Endothelial cell of umbilical vein (primary cell): Measurements from ENCODE around the gene LIPH. TPM values are rescaled to one million over a fixed set of nuclear protein-coding genes. Genes with fewer than 3 reads are reported as not detected.

Source experiments
- BruUV-seq: library from RNA; stranded (reverse); fragments of 400-500 nt; replicated peaks from 2 replicates; lab custom pipeline; 2021; lab: Mats Ljungman, UMichigan
- CTCF ChIA-PET: fragments of 300-600, 350-600 bp; sonication (Branson Sonifier 250); formaldehyde crosslinking; loops from one replicate; lab custom pipeline; 2021; ENCODE audit warnings: antibody characterized with exemption, inconsistent platforms; lab: Charles Lee
- POLR2A ChIA-PET: fragments of 300-600, 350-600 bp; sonication (Branson Sonifier 250); formaldehyde crosslinking; loops from one replicate; lab custom pipeline; 2021; ENCODE audit warnings: antibody characterized with exemption, inconsistent platforms; lab: Charles Lee
- DNase-seq: peaks from one replicate; pipeline ENCODE4 v3.0.0-alpha.2; 2011; ENCODE audit warnings: low read depth, low spot score
- FAIRE-seq: peaks from 2 replicates; lab custom pipeline; 2011; peaks lifted over from hg19 to GRCh38; lab: Jason Lieb, UNC
- H2AFZ ChIP-seq: 2 replicates; pipeline ENCODE4 v1.6.0; 2012; ENCODE audit warnings: low read depth, low read length, control low read depth, inconsistent platforms
- H3K27ac ChIP-seq: 2 replicates; pipeline ENCODE4 v1.5.1; 2011; ENCODE audit warnings: low read depth, mild to moderate bottlenecking, control low read depth, low read length, moderate library complexity; ENCODE audit not compliant: insufficient read depth
- H3K27me3 ChIP-seq, 2 experiments: 2 replicates each; pipeline versions ENCODE4 v1.6.0 to v1.6.1; 2011; ENCODE audit warnings: low read length in 2 of 2, mixed read lengths in 1 of 2; ENCODE audit not compliant: control insufficient read depth in 2 of 2, insufficient read depth in 2 of 2
- H3K36me3 ChIP-seq, 2 experiments: 2 replicates in 1 of 2; 3 replicates in 1 of 2; pipeline ENCODE4 v1.5.1; 2011; ENCODE audit warnings: low read length in 2 of 2, mild to moderate bottlenecking in 1 of 2, moderate library complexity in 1 of 2; ENCODE audit not compliant: control insufficient read depth in 2 of 2, insufficient read depth in 2 of 2; ENCODE audit errors: extremely low read depth in 1 of 2
- H3K4me1 ChIP-seq: 3 replicates; pipeline ENCODE4 v1.5.1; 2011; ENCODE audit warnings: mild to moderate bottlenecking, low read length; ENCODE audit not compliant: control insufficient read depth, insufficient read depth; ENCODE audit errors: extremely low read depth
- H3K4me2 ChIP-seq: 2 replicates; pipeline ENCODE4 v1.6.1; 2011; ENCODE audit warnings: low read length, control low read depth, mixed read lengths; ENCODE audit not compliant: insufficient read depth
- H3K4me3 ChIP-seq, 3 experiments: fragments of 200-600 bp in 1 of 3; sonication (generic), shearing (Covaris generic) in 1 of 3; replicated peaks in 1 of 3; 2 replicates each; pipeline ENCODE4 v1.5.1; 2011 to 2016; ENCODE audit warnings: control low read depth in 3 of 3, low read length in 3 of 3, mild to moderate bottlenecking in 2 of 3, inconsistent platforms in 1 of 3, low read depth in 1 of 3, moderate library complexity in 1 of 3; ENCODE audit not compliant: insufficient read depth in 1 of 3
- H3K79me2 ChIP-seq: 2 replicates; pipeline ENCODE4 v1.6.0; 2012; ENCODE audit warnings: low read length, inconsistent platforms; ENCODE audit not compliant: control insufficient read depth, insufficient read depth
- H3K9ac ChIP-seq: replicated peaks from 2 replicates; pipeline ENCODE3; 2011; ENCODE audit warnings: low read length, control low read depth; ENCODE audit not compliant: insufficient read depth; ENCODE audit errors: extremely low read depth
- H3K9me1 ChIP-seq: replicated peaks from 3 replicates; pipeline ENCODE4 v1.6.0; 2011; ENCODE audit warnings: mild to moderate bottlenecking, low read length; ENCODE audit not compliant: control insufficient read depth, insufficient read depth; ENCODE audit errors: extremely low read depth
- H3K9me3 ChIP-seq: replicated peaks from 2 replicates; pipeline ENCODE4 v1.5.1; 2012; ENCODE audit warnings: low read length, inconsistent platforms; ENCODE audit not compliant: control insufficient read depth, insufficient read depth
- H4K20me1 ChIP-seq: replicated peaks from 2 replicates; pipeline ENCODE3; 2011; ENCODE audit warnings: mild to moderate bottlenecking, low read length; ENCODE audit not compliant: control insufficient read depth, insufficient read depth; ENCODE audit errors: extremely low read depth
- EZH2 ChIP-seq: IDR thresholded peaks from 2 replicates; pipeline ENCODE4 v1.6.1; 2012; ENCODE audit warnings: borderline replicate concordance, low read depth, mild to moderate bottlenecking, moderate library complexity, low read length, inconsistent platforms; ENCODE audit not compliant: severe bottlenecking
- FOS ChIP-seq: IDR thresholded peaks from 2 replicates; pipeline ENCODE4 v1.6.1; 2011; ENCODE audit warnings: mild to moderate bottlenecking, low read length, moderate library complexity, borderline replicate concordance; ENCODE audit not compliant: insufficient read depth
- GATA2 ChIP-seq: IDR thresholded peaks from 2 replicates; pipeline ENCODE4 v1.7.0; 2011; ENCODE audit warnings: low read depth, mild to moderate bottlenecking, moderate library complexity, mixed read lengths, low read length; ENCODE audit not compliant: insufficient read length, insufficient read depth
- JUN ChIP-seq: IDR thresholded peaks from 2 replicates; pipeline ENCODE4 v1.6.1; 2011; ENCODE audit warnings: borderline replicate concordance, low read depth; ENCODE audit not compliant: insufficient read length, insufficient read depth
- MYC ChIP-seq: IDR thresholded peaks from one replicate; pipeline ENCODE4 v1.6.1; 2011; ENCODE audit warnings: mild to moderate bottlenecking, low read depth, low read length
- POLR2A ChIP-seq: IDR thresholded peaks from 2 replicates; pipeline ENCODE4 v1.6.1; 2012; ENCODE audit warnings: low read depth, mild to moderate bottlenecking, control low read depth, low read length
- POLR2AphosphoS5 ChIP-seq: IDR thresholded peaks from 2 replicates; pipeline ENCODE4 v1.6.1; 2012; ENCODE audit warnings: low read depth, mild to moderate bottlenecking, control low read depth, low read length, moderate library complexity; ENCODE audit not compliant: insufficient read depth
- dilution Hi-C: fragments of 300-500 bp; cut with MboI; formaldehyde crosslinking; loops from one replicate; pipeline ENCODE4 v1.15.0; 2019; ENCODE audit warnings: low sequenced_read_pairs; ENCODE audit not compliant: extremely low pct_ligation_motif_present
- intact Hi-C: fragments of 100-400 bp; cut with micrococcal nuclease; formaldehyde crosslinking; loops from one replicate; pipeline ENCODE4 v1.10.0; 2022
- polyA plus RNA-seq, 4 experiments: library from polyadenylated mRNA; depleted of rRNA in 3 of 4; stranded (reverse) in 3 of 4; unstranded in 1 of 4; fragments of >200 nt; gene quantifications; 2 replicates each; pipeline versions ENCODE4 v1.2.1 to v1.2.3, GENCODE V29; 2011 to 2012; ENCODE audit warnings: missing spikeins in 1 of 4
- total RNA-seq: library from RNA; stranded (reverse); gene quantifications from 2 replicates; pipeline ENCODE4 v1.2.3, GENCODE V29; 2021
- TF ChIP-seq, protein P1 (sequence below), 2 donors: IDR thresholded peaks; 1 replicate in 1 of 2; 2 replicates in 1 of 2; pipeline ENCODE4 v1.5.1; 2011; ENCODE audit warnings: low read length in 2 of 2, mild to moderate bottlenecking in 2 of 2, moderate library complexity in 2 of 2, control low read depth in 1 of 2, inconsistent platforms in 1 of 2, low read depth in 1 of 2; ENCODE audit not compliant: insufficient read depth in 1 of 2; ENCODE audit errors: extremely low read depth in 1 of 2
- TF ChIP-seq, protein P2 (sequence below): IDR thresholded peaks from 2 replicates; pipeline ENCODE4 v1.6.1; 2011; ENCODE audit not compliant: insufficient read depth, insufficient read length

LIPH gene
- total and polyA plus RNA-seq, 2 donors (not counting 3 experiments of a cell fraction or from before 2014, with no cell fraction given) = not detected

GRCh38 chr3:185559706-185560090 lies 7.3 kb upstream of the LIPH start:
- ChIA-PET POLR2A (no interaction called here), CTCF (interaction anchor here (0.6 to 4.3 kb wide), 46 partner anchors 11 to 594 kb away, joined by 3 to 133 read pairs (median 4); partner anchors contain the start of genes MAP3K13, SENP2 and TMEM41A)
- FAIRE-seq (no peak), DNase-seq (no peak)
- Histone ChIP-seq H3K79me2 (no peaks in the 10 kb centered on the region), H2AFZ (no peak overlapping the region), H3K9me3 (no peaks in the 10 kb centered on the region), H3K4me2 (no peak overlapping the region), H4K20me1 (no peaks in the 10 kb centered on the region), H3K4me1 (no peaks in the 10 kb centered on the region), H3K36me3 (no peaks in the 10 kb centered on the region), H3K9ac (no peak overlapping the region), H3K27ac (no peak overlapping the region), H3K9me1 (no peaks in the 10 kb centered on the region), H3K4me3 (no peak overlapping the region), H3K27me3 (peaks cover 9 to 10% of the 10 kb centered on the region in 2 experiments)
- no TSS peak for BruUV-seq
- intact Hi-C loops = loop anchor here (1.0 kb wide), 1 partner anchor 99 kb away; no protein-coding TSS in a partner anchor
- TF ChIP-seq GATA2 (no peak), MYC (no peak), JUN (no peak), FOS (no peak)
- dilution Hi-C loops = no loop called here

GRCh38 chr3:185558395-185558794 lies 6.0 kb upstream of the LIPH start:
- H4K20me1 ChIP-seq = no peaks in the 10 kb centered on the region
- dilution Hi-C loops (no loop called here), intact Hi-C loops (loop anchor here (1.0 kb wide), 2 partner anchors 60 to 204 kb away; no protein-coding TSS in a partner anchor)
- no peaks in the 10 kb centered on the region for H3K9me1 ChIP-seq
- no peak for DNase-seq
- POLR2A ChIA-PET = no interaction called here
- no peaks in the 10 kb centered on the region for H3K36me3 ChIP-seq
- no peaks in the 10 kb centered on the region for H3K4me1 ChIP-seq
- no peak overlapping the region for H3K4me3 ChIP-seq
- H3K4me2 ChIP-seq = no peak overlapping the region
- H2AFZ ChIP-seq = no peak overlapping the region
- FAIRE-seq = no peak
- CTCF ChIA-PET = interaction anchor here (0.6 to 4.3 kb wide), 26 partner anchors 10 to 684 kb away, joined by 3 to 133 read pairs (median 6); partner anchors contain the start of genes MAP3K13, SENP2 and TMEM41A
- no peak overlapping the region for H3K9ac ChIP-seq
- no peak overlapping the region for H3K27ac ChIP-seq
- H3K79me2 ChIP-seq = no peaks in the 10 kb centered on the region
- H3K27me3 ChIP-seq = peaks cover 9 to 10% of the 10 kb centered on the region in 2 experiments
- no peaks in the 10 kb centered on the region for H3K9me3 ChIP-seq
- TF ChIP-seq, protein P1, sequence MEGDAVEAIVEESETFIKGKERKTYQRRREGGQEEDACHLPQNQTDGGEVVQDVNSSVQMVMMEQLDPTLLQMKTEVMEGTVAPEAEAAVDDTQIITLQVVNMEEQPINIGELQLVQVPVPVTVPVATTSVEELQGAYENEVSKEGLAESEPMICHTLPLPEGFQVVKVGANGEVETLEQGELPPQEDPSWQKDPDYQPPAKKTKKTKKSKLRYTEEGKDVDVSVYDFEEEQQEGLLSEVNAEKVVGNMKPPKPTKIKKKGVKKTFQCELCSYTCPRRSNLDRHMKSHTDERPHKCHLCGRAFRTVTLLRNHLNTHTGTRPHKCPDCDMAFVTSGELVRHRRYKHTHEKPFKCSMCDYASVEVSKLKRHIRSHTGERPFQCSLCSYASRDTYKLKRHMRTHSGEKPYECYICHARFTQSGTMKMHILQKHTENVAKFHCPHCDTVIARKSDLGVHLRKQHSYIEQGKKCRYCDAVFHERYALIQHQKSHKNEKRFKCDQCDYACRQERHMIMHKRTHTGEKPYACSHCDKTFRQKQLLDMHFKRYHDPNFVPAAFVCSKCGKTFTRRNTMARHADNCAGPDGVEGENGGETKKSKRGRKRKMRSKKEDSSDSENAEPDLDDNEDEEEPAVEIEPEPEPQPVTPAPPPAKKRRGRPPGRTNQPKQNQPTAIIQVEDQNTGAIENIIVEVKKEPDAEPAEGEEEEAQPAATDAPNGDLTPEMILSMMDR (IDR thresholded peaks at IDR 0.05; ENCODE audit: extremely low read depth in 1 of 2, insufficient read depth in 1 of 2, low read depth in 1 of 2, low read length in 2 of 2) = no peak
- TF ChIP-seq POLR2A (no peak), GATA2 (no peak), MYC (no peak), FOS (no peak), EZH2 (no peak), POLR2AphosphoS5 (no peak), JUN (no peak)
- TF ChIP-seq, protein P2, sequence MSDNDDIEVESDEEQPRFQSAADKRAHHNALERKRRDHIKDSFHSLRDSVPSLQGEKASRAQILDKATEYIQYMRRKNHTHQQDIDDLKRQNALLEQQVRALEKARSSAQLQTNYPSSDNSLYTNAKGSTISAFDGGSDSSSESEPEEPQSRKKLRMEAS = no peak
- no TSS peak for BruUV-seq
